EH (cell line): ENCODE measurements around the gene EXOC4.
"Not testable (repeated sequence)": the region's sequence is repeated elsewhere in the genome, so short reads cannot be mapped to it uniquely, and the experiment has no call there.

Source experiments
- DNase-seq: peaks from one replicate; pipeline ENCODE4 v3.0.0-alpha.2; 2015; ENCODE audit warnings: low read depth

EXOC4 gene

DNA sequence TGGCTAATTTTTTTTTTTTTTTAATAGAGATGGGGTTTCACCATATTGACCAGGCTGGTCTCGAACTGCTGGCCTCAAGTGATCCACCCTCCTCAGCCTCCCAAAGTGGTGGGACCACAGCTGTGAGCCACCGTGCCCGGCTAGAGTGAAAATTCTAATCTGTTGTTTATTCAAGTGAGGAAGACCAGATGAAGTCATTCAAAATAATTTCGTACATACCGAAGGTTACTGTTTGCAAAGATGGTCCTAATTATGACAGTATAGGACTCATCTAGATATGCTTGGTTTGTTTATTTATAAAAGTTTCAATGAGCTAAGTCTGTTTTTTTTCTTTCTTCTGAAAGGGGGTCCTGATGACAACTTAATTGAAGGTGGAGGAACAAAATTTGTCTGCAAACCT, 376.8 kb downstream of the EXOC4 start:
- DNase-seq: peak; percentile 84

GRCh38 chr7:133633055-133633454, 380.2 kb downstream of the EXOC4 start:
- DNase-seq: peak; percentile 54

- no peak for DNase-seq
Measured at GRCh38 chr7:133635541-133635940, 382.7 kb downstream of the EXOC4 start.

DNA sequence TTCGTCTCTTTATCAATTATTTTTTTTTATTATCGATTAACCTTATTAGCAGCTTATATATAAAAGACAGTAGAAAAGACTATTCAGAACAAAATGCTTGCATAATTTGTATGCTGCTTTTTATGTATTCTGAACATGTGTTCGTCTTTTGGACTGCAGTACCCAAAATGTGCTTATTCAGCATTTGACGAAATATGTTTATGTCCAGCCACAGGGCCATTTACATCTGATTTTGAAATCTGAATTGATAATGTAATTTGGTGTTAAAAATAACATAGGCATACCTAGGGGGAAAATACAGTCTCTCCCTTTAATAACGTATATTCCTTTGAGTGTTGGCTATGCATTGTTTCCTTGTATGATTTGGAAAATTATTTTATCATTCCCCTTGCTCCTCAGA, 386.0 kb downstream of the EXOC4 start:
- DNase-seq: no peak

DNA sequence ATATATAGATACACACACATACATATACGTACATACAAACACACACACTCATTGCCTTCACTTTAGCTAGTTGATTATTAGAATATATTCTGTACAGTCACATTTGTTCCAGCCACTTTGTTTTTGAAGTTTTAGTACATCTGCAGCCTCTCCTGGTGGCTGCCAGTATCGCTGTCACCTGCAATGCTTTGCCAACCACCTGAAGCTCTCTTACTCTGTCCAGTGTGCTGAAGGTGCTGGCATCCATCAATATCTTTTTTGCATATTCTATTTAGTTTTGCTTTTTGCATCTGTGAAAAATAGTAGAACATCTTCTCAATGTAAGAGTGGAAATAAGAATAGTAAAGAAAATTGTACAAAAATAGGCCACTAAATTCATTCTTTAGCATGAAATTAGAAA, 388.6 kb downstream of the EXOC4 start:
- no peak for DNase-seq

DNA sequence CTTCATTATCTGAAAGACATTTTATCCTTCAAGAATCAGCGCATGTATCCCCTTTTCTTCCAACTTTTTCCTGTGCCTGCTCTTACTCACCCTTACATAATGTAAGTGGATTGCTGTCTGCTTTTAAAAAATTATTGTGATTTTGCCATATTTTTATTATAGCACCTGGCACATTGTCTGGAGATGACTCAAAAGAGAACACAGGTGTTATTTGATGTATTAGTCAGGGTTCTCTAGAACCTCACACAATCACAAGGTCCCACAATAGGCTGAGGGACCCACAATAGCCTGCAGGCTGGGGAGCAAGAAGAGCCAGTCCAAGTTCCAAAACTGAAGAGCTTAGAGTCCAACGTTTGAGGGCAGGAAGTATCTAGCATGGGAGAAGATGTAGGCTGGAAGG, 390.0 kb downstream of the EXOC4 start:
- DNase-seq: no peak

- DNase-seq: not testable (repeated sequence)
Measured at GRCh38 chr7:133643652-133644051, 390.8 kb downstream of the EXOC4 start.

DNA sequence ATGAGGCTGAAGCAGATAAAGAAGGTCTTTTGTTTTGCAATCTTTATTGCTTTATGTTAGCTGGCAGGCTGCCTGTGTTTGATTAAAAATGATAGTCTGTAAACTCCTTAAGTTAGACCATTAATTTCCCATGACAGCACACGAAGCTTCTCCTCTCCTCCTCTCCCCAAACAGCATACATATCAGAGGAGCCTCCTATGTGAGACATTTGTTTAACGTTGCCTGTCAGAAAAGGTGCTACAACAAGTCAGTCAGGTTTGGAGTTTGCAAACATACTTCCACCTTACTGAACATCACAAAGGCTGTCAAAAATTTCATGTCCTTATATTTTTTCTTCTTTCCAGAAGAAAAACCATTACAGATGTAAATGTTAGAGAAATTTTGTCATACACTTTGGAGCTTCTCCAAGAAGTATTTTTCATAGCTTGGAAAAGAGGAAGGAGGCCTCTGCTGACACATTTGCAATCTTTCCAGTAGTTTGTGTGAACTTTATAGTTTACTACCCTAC, 393.1 kb downstream of the EXOC4 start:
- DNase-seq: peak; percentile 57

GRCh38 chr7:133646472-133647315, 393.8 kb downstream of the EXOC4 start:
- DNase-seq: no peak

DNA sequence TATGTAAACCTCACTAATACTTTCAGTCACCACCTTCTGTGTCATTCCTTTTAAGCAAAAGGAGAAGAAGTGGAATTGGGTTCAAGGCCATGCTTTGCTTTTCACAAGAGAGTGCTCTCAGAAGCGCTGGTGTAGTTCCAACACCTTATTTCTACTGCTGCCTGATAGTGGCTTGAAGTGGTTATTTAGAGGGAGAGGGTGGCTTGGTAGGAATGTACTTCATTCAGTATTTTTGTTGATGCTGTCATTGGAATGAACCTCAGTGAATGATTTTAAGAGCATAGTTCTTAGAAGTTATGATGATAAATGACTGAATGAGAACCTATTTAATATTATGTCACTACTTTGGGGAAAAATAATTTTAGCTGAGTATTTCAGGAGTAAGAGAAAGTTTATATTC, 396.7 kb downstream of the EXOC4 start:
- DNase-seq: peak; percentile 42

GRCh38 chr7:133650069-133650468, 397.2 kb downstream of the EXOC4 start:
- DNase-seq: peak; percentile 69

DNA sequence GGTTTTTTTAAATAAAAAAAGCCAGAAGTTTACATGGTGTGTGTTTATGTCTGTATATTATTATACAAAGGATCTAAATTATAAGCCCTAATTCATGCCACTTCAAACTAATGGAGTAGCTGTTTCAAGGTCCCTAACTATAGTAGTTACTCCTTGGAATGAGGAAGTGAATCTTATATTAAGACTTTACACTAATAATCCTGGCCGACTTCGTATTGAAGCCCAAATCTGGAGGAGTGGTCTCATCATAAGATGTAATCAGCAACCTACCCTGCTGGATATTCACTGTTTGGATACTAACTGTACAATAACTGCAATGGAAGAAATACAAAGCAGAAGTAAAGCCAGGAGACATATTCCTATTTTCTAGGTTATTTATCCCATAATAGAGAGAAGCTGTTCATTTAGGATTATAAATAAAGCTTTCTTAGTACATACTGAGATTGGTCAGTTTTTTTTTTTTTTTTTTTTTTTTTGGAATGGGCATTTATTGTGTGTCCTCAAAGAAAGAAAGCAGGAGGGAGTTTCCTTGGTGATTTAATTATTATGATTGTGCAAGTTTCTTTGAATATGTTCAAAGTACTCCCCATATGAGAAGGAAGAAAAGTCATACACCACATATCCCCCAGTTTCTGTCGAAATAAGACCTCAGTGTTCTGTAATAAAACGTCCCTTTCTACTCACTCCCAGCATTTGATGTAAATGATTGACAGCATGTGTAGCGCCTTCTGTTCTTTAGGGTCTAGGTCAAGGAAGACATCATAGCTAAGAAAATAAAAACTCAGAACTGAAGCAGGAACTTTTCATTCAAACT, 397.8 kb downstream of the EXOC4 start:
- DNase-seq: no peak

- no peak for DNase-seq
Measured at GRCh38 chr7:133652547-133652946, 399.7 kb downstream of the EXOC4 start.

DNA sequence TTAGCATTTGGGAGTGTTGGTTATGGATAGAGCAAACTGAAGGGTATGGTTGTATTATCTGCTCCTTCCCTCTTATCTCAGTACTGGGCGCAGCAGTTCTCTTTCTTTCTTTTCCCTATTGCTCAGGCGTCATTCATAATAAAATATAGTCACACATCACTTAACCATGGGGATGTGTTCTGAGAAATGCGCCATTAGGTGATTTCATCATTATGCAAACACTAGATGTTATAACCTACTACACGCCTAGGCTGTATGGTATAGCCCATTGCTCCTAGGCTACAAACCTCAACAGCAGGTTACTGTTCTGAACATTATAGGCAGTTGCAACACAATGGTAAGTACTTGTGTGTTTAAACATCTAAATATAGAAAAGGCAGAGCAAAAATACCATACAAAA, 401.7 kb downstream of the EXOC4 start:
- DNase-seq: no peak

GRCh38 chr7:133662276-133662675, 409.4 kb downstream of the EXOC4 start:
- DNase-seq: no peak

- no peak for DNase-seq
Measured at GRCh38 chr7:133662830-133663229, 410.0 kb downstream of the EXOC4 start.

DNA sequence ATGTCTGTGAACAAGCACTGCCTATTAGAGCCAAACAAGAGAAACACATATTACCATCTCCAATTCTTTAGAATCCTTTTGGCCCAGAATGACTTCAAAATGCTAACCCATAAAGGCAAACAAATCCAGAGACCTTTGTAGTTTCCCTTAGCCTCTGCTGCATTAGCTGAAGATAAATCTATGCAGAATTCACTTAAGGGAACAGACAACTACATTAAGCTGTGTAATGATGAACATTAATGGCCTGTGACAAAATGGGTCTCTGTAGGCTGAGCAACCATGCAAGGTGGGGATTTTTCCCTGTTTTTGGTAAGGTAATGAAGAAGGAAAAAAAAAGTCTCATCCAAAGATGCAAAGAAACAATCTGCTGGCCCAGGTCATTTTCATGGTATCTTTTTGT, 411.6 kb downstream of the EXOC4 start:
- no peak for DNase-seq

DNA sequence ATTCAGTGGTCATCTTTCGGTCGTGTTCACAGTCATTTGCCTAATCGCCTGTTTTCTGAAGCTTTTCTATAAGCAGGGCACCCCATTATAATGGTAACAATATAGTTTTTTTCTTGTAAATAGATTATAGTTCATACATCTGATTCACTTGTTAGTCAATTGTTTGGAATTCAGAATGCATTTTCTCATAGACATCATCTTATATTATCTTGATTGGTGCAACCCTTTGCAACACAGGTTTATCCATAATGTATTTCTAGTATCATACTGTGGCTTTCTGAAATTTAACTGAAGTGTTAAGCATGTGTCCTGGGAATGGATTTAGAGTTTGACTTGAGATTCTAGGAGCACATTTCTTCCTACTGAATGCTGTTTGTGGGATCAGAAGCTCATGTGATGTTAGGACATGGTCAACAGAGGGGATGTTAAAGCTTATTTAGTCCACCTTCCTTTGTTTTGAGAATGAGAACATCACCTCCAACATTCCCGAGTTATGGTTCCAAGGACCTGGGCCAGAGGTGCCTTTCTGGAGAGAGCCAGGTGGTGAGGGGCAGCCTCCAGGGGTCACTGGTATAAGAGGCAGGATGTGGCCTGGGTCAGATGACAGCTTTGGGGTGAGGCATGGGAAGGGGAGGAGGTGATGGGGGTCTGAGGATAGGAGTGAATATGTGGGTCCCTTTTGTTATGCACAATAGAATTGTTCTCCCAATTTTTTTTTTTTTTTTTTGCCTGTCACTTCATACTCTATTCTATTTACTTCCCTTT, 415.6 kb downstream of the EXOC4 start:
- peak; percentile 23 for DNase-seq

GRCh38 chr7:133669061-133669455, 416.2 kb downstream of the EXOC4 start:
- no peak for DNase-seq

DNA sequence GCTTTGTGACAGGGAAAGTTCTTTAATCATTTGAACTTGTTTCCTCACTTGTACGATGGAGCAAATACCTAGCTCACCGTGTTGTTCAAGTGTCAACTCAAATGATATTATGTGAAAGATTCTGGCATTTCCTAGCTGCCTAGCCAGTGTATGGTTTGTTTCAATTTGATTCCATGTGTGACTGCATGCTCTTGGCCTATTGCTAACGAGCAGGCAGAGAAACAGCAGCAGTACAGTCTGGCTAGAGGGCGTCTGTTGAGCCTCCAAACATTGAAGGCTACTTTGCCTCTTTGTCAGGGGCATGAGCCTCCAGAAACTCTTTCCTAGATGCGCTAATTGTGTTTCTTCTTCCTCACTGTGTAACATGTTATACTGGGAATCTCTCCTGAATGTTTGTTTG, 417.4 kb downstream of the EXOC4 start:
- no peak for DNase-seq

DNA sequence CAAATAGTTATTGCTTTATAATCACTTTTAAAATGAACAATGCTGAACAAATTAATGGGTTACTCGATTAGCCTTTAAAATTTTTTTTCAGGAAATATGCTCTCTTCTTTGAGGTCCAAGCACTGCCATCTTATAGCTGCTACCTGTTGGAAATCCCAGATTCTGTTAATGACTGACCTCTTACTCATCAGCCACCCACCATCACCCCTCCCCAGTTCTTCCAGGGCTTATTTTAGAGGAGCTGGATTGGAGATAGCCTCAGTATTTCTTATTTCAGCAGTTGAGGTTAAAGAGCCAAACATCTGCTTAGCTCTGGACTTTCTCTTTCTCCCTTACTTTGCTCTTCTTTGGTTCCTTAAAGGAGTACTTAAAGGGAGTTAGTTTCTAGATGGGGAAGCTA, 420.0 kb downstream of the EXOC4 start:
- no peak for DNase-seq

DNA sequence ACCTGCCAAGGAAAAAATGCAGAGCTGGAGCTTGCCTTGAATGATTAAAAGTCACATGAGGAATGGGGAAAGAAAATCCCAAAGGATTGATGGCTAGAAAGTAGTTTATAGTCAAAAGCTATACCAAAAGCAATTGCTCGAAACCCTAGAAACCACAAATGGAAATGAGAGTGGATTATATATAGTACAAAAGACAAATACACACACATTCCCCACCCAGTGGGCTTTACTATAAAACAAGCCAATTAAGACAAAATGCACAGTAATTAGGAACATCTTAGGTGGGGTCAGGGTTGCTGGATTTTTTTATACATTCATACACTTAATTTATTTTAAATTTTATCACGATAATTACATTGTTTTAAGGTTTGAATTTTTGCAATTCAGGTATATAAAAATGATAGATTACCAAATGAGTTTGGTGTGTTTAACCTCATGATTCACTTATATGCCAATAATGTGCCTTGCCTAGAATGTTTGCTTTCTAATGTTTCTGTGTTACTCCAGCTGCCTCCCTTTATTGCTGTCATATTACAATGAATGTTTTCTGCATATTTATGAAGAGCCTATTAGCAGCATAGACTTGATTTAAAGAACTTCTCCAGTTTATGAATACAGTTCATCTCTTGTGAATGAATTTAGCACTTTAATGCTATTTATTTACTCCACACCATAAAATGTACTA, 421.3 kb downstream of the EXOC4 start:
- no peak for DNase-seq
